Measurements from ENCODE around the gene DEPP1. TPM values are rescaled to one million over a fixed set of nuclear protein-coding genes. Genes with fewer than 3 reads are reported as not detected.

The DEPP1 gene
- total RNA-seq, 1 donor from 2014 or later = 4.6 TPM

DNA sequence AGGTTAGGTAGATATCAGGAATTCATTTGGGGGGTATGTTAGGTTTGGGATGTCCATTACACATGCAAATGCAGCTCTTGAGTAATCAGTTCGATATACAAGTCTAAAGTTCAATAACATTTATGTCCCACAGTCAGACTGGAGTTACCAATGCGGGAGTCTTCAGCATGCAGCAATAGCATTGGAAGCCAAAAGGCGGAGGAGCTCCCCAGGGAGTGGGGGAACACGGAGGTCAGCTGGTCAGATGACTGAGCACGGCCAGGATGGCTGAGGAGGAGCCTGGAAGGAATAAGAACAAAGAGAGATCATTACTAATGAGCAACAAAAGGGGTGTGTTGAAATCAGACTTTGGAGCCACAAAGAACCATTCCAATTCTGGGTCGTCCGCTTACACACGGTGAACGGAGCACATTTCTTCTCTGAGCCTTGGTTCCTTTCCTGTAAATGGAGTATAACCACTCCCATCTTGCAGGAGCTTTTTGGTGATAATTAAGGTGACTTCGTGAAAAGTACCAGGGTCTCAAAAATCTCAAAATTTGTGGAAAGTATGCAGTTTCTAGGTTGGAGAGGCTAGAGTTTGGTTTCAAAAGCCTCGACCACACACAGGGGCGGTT lies 21.6 kb upstream of the DEPP1 start:
- peak overlapping the region; percentile 83 for H3K4me3 Mint-ChIP-seq

DNA sequence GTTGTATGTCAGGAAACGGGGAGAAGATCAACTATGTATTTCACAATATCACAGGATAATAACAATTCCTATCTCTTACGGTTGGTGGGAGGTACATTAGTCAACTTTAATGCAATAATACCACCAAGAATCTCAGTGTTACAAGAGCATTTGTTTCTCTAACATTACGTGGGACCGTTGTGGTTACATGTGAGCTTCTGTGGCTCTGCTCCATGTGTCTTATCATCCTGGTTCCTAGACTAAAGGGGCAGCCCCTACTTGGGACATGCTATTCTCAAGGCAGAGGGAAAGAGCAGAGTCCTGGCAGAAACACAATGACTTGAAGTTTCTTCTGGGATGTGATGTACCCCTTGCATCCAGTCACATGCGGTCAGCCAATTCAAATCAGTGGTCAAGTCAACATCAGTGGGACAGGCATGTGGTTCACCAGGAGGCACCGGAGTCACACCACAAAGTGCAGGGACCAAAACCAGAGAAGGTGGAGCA lies 19.6 kb upstream of the DEPP1 start:
- Mint-ChIP-seq H3K27me3 (ENCODE audit: insufficient read depth) (peaks cover 7% of the 10 kb centered on the region), H3K36me3 (ENCODE audit: low read depth) (peaks cover 15% of the 10 kb centered on the region), H3K4me3 (no peak overlapping the region), H3K27ac (no peak overlapping the region), H3K4me1 (ENCODE audit: low read depth) (peaks cover 57% of the 10 kb centered on the region), H3K9me3 (peaks cover 10% of the 10 kb centered on the region)
- intact Hi-C loops (cut with micrococcal nuclease) = no loop called here
- no peak for DNase-seq (ENCODE audit: low spot score)

More for the DNA sequence above, 21.6 kb upstream of the DEPP1 start:
- peak overlapping the region; percentile 93 for H3K27ac Mint-ChIP-seq
- peaks cover 19% of the 10 kb centered on the region for H3K9me3 Mint-ChIP-seq
- peaks cover 41% of the 10 kb centered on the region for H3K4me1 Mint-ChIP-seq (ENCODE audit: low read depth)
- intact Hi-C loops (cut with micrococcal nuclease) = loop anchor here (2.0 to 10.0 kb wide), 5 partner anchors 67 to 1025 kb away; partner anchors contain the start of genes ALOX5 and ZFAND4
- peaks cover 36% of the 10 kb centered on the region for H3K36me3 Mint-ChIP-seq (ENCODE audit: low read depth)
- peaks cover 7% of the 10 kb centered on the region for H3K27me3 Mint-ChIP-seq (ENCODE audit: insufficient read depth)
- DNase-seq (ENCODE audit: low spot score) = no peak

DNA sequence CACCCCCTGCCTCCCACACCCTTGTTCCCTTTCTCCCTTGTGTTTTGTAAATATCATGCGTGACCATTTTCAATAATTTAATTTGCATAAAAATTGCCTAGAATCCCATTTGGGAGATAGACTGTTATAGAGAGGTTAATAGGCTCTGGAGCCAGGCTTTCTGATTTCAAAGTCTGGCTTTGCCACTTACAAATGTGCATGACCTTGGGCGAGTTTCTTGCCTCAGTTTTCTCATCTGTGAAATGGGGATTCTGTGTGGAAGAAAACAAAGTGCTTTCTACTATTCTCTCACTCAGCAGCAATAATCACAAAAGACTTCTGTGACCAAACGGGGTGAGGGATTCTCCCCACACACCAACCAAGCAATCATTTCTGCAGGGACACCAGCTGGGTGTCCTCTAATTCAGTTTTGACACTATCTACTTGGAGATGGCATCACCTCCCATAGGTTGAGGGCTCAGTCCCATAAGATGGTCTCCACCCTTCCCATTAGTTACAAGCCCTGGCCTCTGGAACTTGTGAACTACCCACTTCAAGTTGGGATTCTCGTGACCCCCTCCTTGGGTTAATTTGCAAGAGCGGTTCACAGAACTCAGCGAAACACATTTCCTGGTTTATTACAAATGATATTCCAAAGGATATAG lies 18.6 kb upstream of the DEPP1 start:
- Mint-ChIP-seq H3K27ac (no peak overlapping the region), H3K4me1 (ENCODE audit: low read depth) (peaks cover 50% of the 10 kb centered on the region), H3K9me3 (peaks cover under 1% of the 10 kb centered on the region), H3K27me3 (ENCODE audit: insufficient read depth) (peaks cover 7% of the 10 kb centered on the region), H3K36me3 (ENCODE audit: low read depth) (peaks cover 7% of the 10 kb centered on the region), H3K4me3 (no peak overlapping the region)
- intact Hi-C loops (cut with micrococcal nuclease) = no loop called here
- DNase-seq (ENCODE audit: low spot score) = no peak

DNA sequence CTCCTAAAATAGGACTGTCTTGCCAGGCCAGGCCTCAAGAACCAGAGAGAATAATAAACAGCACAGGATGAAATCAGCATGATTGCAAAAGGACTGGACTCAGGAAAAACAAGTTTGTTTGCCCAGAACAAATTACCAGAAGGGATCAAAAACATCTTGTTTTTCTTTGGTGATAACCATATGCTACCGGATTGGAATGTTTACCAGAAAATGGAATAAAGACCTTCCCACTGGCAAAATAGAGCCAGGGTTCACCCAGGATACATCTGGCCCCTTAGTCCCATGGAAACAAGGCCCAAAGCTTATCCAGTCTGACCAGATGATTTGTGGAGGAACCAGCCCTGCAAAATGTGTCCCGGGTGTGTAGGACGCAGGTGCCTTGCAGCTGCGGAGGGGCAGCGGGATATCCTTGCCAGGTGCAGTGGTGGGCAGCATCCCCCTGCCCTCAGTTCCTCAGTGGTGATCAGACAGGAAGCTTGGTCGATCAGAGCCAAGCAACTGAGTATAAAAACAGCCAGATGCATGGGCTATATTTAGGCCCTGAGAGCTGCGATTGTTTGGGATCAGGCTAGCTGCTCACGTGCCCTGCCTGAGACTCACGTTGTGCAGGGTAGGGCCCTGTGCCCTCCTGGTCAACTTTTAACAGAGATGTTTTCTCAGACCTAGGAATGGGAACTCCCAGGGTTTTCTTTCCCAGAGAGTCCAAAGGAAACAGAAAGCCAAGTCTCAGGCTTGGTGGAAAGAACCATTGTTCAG lies 17.5 kb upstream of the DEPP1 start:
- peaks cover 3% of the 10 kb centered on the region for H3K36me3 Mint-ChIP-seq (ENCODE audit: low read depth)
- peak overlapping the region; percentile 19 for H3K27ac Mint-ChIP-seq
- peaks cover 7% of the 10 kb centered on the region for H3K27me3 Mint-ChIP-seq (ENCODE audit: insufficient read depth)
- H3K4me3 Mint-ChIP-seq = no peak overlapping the region
- intact Hi-C loops (cut with micrococcal nuclease) = no loop called here
- DNase-seq (ENCODE audit: low spot score) = no peak
- H3K4me1 Mint-ChIP-seq (ENCODE audit: low read depth) = peaks cover 40% of the 10 kb centered on the region
- H3K9me3 Mint-ChIP-seq = no peaks in the 10 kb centered on the region

DNA sequence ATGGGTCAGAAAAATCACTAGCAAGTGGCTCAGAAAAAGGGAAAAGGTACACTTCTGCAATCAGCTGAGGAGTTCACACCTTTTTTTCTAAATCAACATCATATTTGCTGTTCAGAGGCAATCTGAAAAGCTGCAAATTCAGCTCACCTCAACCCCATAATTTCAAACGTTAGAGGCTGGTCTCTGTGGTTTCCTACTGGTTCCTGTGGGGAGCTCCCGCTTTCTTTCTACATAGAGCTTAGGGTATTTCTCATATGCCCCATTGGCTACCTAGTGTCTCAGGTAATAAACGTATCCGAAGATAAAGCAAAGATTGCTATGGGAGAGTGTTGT lies 16.9 kb upstream of the DEPP1 start:
- peaks cover 3% of the 10 kb centered on the region for H3K36me3 Mint-ChIP-seq (ENCODE audit: low read depth)
- no peak for DNase-seq (ENCODE audit: low spot score)
- H3K27me3 Mint-ChIP-seq (ENCODE audit: insufficient read depth) = peaks cover 7% of the 10 kb centered on the region
- intact Hi-C loops (cut with micrococcal nuclease) = no loop called here
- no peaks in the 10 kb centered on the region for H3K9me3 Mint-ChIP-seq
- H3K4me3 Mint-ChIP-seq = no peak overlapping the region
- peaks cover 38% of the 10 kb centered on the region for H3K4me1 Mint-ChIP-seq (ENCODE audit: low read depth)
- peak overlapping the region; percentile 19 for H3K27ac Mint-ChIP-seq

DNA sequence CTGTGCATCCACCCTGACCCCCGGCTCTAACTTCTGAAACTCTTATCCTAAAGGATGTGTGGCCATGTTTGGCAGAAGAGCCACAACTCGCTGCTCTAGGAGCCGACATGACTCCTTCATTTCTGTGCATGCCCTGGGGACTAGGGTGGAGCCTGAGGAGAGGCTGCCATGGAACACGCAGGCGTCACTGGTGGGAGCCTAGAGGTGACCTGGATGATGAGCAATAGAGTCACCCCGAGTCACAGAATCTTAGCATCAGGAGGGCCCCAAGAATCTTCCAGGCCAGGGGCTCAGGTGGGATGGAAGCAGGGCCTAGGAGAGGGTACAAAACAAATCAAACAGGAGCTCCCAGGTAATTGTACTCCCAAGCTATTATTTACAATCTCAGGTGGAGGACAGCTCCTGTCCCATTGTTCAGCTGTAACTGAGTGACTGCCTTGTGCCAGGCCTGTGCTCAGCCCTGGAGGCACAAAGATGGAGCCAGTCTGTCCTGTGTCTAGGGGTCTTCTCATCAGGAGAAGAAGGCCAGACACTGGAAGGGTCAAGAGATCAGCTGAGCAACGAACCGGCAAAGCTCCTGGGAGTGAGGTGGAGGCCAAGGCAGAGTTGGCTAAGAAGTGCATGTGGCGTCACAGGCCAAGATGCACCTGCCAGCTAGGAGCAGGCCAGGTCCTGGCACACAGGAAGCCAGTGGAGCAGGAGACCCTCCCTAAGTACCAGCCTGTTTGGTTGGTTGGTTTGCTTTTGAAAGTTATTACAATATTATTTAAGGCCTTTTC lies 16.3 kb upstream of the DEPP1 start:
- DNase-seq (ENCODE audit: low spot score) = no peak
- intact Hi-C loops (cut with micrococcal nuclease) = no loop called here
- H3K4me1 Mint-ChIP-seq (ENCODE audit: low read depth) = peaks cover 32% of the 10 kb centered on the region
- no peaks in the 10 kb centered on the region for H3K9me3 Mint-ChIP-seq
- peaks cover under 1% of the 10 kb centered on the region for H3K36me3 Mint-ChIP-seq (ENCODE audit: low read depth)
- H3K27ac Mint-ChIP-seq = no peak overlapping the region
- H3K27me3 Mint-ChIP-seq (ENCODE audit: insufficient read depth) = peaks cover 7% of the 10 kb centered on the region
- H3K4me3 Mint-ChIP-seq = peak overlapping the region; percentile 39

DNA sequence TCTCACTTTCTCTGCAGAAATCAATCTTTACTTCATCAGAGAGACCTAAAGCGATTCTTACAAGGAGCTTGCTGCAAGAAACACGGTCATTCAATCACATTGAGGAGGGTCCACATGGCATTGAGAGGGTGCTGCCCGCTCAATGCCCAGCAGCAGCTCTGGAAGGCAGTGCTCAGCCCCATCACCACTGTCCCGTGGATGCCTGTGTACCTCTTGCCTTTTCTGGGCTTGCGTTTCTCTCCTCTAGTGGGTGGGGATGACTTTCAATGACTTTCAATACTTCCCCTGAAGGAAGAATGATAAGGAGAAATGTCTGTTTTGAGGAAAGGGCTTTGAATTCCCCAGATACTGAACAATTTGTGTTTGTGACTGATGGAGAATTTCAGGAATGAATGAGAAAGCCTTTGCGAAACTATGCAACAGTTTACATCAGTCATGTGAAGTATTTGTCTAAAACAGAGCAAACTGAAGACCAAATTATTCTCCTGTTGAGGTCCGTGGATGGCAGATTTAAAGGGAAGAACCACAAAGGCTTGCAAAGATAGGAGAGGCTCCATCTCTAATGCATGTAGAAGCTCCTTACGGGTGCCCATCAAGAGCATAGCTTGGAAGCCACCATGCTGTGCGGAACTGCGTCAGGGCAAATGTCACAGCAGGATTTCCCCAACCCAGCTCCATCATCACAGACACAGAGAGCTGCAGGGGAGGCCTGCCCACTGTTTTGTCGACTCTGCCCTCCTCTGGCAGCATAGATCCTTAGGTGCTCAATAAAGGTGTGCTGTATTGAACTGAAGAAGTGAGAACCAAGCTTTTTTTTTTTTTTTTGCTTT lies 15.5 kb upstream of the DEPP1 start:
- Mint-ChIP-seq H3K9me3 (no peaks in the 10 kb centered on the region), H3K4me3 (no peak overlapping the region), H3K4me1 (ENCODE audit: low read depth) (peaks cover 29% of the 10 kb centered on the region), H3K27me3 (ENCODE audit: insufficient read depth) (peaks cover 7% of the 10 kb centered on the region), H3K27ac (no peak overlapping the region), H3K36me3 (ENCODE audit: low read depth) (no peaks in the 10 kb centered on the region)
- intact Hi-C loops (cut with micrococcal nuclease) = no loop called here
- DNase-seq (ENCODE audit: low spot score) = no peak

DNA sequence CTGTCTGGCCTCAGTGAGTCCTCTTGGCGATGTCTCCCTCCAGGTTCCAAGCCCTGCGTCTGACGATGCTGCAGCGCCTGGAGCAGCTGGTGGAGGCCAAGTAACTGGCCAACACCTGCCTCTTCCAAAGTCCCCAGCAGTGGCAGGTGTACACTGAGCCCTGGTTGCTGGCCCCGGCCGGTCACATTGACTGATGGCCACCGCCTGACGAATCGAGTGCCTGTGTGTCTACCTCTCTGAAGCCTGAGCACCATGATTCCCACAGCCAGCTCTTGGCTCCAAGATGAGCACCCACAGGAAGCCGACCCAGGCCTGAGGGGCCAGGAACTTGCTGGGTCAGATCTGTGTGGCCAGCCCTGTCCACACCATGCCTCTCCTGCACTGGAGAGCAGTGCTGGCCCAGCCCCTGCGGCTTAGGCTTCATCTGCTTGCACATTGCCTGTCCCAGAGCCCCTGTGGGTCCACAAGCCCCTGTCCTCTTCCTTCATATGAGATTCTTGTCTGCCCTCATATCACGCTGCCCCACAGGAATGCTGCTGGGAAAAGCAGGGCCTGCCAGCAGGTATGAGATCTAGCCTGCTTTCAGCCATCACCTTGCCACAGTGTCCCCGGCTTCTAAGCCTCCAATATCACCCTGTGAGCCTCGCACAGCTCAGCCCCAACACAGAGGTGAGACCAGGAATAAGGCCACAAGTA lies 14.8 kb upstream of the DEPP1 start:
- no peak overlapping the region for H3K4me3 Mint-ChIP-seq
- H3K27me3 Mint-ChIP-seq (ENCODE audit: insufficient read depth) = peaks cover 7% of the 10 kb centered on the region
- H3K36me3 Mint-ChIP-seq (ENCODE audit: low read depth) = no peaks in the 10 kb centered on the region
- no peaks in the 10 kb centered on the region for H3K9me3 Mint-ChIP-seq
- H3K27ac Mint-ChIP-seq = no peak overlapping the region
- no peak for DNase-seq (ENCODE audit: low spot score)
- H3K4me1 Mint-ChIP-seq (ENCODE audit: low read depth) = peaks cover 29% of the 10 kb centered on the region
- intact Hi-C loops (cut with micrococcal nuclease) = no loop called here

DNA sequence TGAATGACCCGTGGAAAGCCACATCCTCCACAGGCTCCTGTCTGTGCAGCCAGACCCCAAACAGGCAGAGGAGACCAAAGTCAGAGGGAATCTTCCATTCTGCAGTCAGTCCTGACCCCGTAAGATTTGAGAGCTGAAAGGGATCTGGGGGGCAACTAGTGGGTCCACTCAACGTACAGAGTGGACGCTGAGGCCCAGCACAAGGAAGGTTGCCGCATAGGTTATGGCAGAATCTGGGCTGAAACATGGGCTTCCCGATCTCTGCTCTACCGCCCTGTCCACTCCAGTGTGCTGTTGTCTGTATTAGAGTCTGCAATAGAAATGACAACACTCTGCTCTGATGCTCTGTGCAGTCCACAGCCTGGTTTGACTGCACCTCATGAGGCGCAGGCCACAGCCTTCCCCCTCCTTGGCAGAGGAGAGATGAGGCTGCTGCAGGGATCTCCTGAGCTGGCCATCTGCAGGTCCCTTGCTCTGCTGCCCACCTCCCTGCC lies 14.2 kb upstream of the DEPP1 start:
- Mint-ChIP-seq H3K36me3 (ENCODE audit: low read depth) (no peaks in the 10 kb centered on the region), H3K4me1 (ENCODE audit: low read depth) (peaks cover 29% of the 10 kb centered on the region), H3K4me3 (no peak overlapping the region), H3K27me3 (ENCODE audit: insufficient read depth) (peaks cover 2% of the 10 kb centered on the region), H3K27ac (no peak overlapping the region), H3K9me3 (no peaks in the 10 kb centered on the region)
- DNase-seq (ENCODE audit: low spot score) = no peak
- intact Hi-C loops (cut with micrococcal nuclease) = no loop called here

DNA sequence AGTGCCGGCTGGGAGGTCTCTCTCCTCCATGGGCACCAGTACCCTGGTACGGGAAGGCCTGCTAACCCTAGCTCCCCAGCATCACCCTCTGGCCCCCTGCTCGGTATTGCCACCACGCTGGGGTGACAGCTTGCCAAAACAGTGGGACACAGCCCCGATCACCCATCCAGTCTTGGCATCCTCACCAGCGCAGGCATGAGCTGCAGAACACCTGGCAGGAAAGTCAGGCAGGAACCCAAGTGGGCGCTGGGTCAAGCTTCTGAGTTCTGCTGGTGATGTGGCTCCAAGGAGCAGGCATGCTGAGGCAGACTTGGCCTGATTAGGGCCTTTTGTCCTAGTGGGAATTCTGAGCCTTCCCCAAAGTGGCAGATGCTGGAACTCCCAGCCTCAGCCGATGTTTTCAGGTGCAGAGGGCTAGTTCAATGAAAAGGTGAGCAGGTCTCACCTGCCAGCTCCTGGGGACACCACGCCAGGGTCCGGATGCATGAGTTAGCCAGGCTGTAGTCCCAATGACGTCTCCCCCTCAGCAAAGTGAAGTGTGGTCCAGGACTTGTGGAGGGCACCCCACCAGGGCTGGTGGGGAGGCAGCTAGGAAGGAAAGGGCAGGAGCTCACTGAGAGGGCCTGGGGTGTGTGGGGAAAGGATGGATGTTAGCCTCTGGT lies 13.6 kb upstream of the DEPP1 start:
- no peak overlapping the region for H3K27ac Mint-ChIP-seq
- no peaks in the 10 kb centered on the region for H3K36me3 Mint-ChIP-seq (ENCODE audit: low read depth)
- H3K4me3 Mint-ChIP-seq = no peak overlapping the region
- H3K4me1 Mint-ChIP-seq (ENCODE audit: low read depth) = peaks cover 29% of the 10 kb centered on the region
- intact Hi-C loops (cut with micrococcal nuclease) = no loop called here
- H3K9me3 Mint-ChIP-seq = no peaks in the 10 kb centered on the region
- H3K27me3 Mint-ChIP-seq (ENCODE audit: insufficient read depth) = peaks cover 3% of the 10 kb centered on the region
- no peak for DNase-seq (ENCODE audit: low spot score)

DNA sequence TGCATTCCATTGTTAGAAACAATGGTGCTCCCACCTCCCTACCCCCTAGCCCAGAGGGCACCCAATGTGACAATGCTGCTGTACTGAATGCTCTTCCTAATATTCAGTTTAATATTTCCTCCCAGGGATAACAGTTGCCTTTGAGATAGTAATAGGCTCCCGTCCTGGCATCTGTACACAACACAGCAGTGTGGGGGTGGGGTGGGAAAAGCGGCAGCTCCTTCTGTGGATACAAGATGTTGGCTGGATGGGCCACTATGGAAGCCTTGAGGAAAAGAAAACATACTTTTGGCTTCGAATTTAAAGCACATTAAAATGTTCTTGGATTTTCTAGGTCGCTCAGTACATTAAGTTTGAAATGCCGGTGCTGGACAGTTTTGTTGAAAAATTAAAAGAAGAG lies 13.0 kb upstream of the DEPP1 start:
- intact Hi-C loops (cut with micrococcal nuclease) = no loop called here
- Mint-ChIP-seq H3K9me3 (no peaks in the 10 kb centered on the region), H3K4me1 (ENCODE audit: low read depth) (peaks cover 29% of the 10 kb centered on the region)

More for the DNA sequence above, 13.0 kb upstream of the DEPP1 start:
- H3K4me3 Mint-ChIP-seq = no peak overlapping the region
- H3K36me3 Mint-ChIP-seq (ENCODE audit: low read depth) = no peaks in the 10 kb centered on the region
- DNase-seq (ENCODE audit: low spot score) = no peak
- no peak overlapping the region for H3K27ac Mint-ChIP-seq
- peaks cover 3% of the 10 kb centered on the region for H3K27me3 Mint-ChIP-seq (ENCODE audit: insufficient read depth)
